Nephron progenitor cell (in vitro differentiated cells): Measurements from ENCODE around the gene SLC7A6OS.
A peak's percentile ranks its signal among the peaks of the same experiment; 100 is the strongest.

Source experiments
- DNase-seq: peaks from one replicate; pipeline ENCODE4 v3.0.0; 2021
- H3K27ac Mint-ChIP-seq: 2 replicates; pipeline ENCODE4 v1.8.0; 2021; ENCODE audit warnings: mild to moderate bottlenecking, moderate library complexity, mixed read lengths
- H3K27me3 Mint-ChIP-seq: 2 replicates; pipeline ENCODE4 v1.8.0; 2021; ENCODE audit warnings: mild to moderate bottlenecking, low read depth, mixed read lengths; ENCODE audit not compliant: poor library complexity
- H3K36me3 Mint-ChIP-seq: 2 replicates; pipeline ENCODE4 v1.8.0; 2021; ENCODE audit warnings: low read depth, mixed read lengths
- H3K4me1 Mint-ChIP-seq: 2 replicates; pipeline ENCODE4 v1.8.0; 2021; ENCODE audit warnings: mixed read lengths
- H3K4me3 Mint-ChIP-seq: 2 replicates; pipeline ENCODE4 v1.8.0; 2021; ENCODE audit warnings: mild to moderate bottlenecking, moderate library complexity, mixed read lengths
- H3K9me3 Mint-ChIP-seq: 2 replicates; pipeline ENCODE4 v1.8.0; 2021; ENCODE audit warnings: mild to moderate bottlenecking, moderate library complexity, mixed read lengths
- CTCF ChIP-seq: fragments of 200-600 bp; sonication (generic); IDR thresholded peaks from 2 replicates; pipeline ENCODE4 v1.5.0; 2021; ENCODE audit warnings: antibody characterized with exemption

Gene SLC7A6OS

GRCh38 chr16:68265078-68265920 lies 45.4 kb downstream of the SLC7A6OS start:
- peak; percentile 33 for DNase-seq
- Mint-ChIP-seq H3K27ac (peak overlapping the region; percentile 53), H3K9me3 (no peaks in the 10 kb centered on the region), H3K27me3 (peaks cover 3% of the 10 kb centered on the region), H3K36me3 (no peaks in the 10 kb centered on the region), H3K4me3 (peak overlapping the region; percentile 91), H3K4me1 (peaks cover 57% of the 10 kb centered on the region)
- no peak for TF ChIP-seq CTCF

GRCh38 chr16:68264128-68265077 lies 46.3 kb downstream of the SLC7A6OS start, which contains the start of gene SLC7A6:
Gene SLC7A6, plus strand, starts transcription at chr16:68264526. Its CDS starts 10,201 bp downstream, at chr16:68274727.
- H3K27ac Mint-ChIP-seq, result peak within 1 kb of the TSS; percentile 89
- H3K4me3 Mint-ChIP-seq, result peak within 1 kb of the TSS; percentile 92
- DNase-seq, result peak; percentile 89
- H3K9me3 Mint-ChIP-seq, result no peaks in the 10 kb centered on the region
- TF ChIP-seq CTCF, result peak; percentile 52
- H3K4me1 Mint-ChIP-seq, result peaks cover 53% of the 10 kb centered on the region
- no peaks in the 10 kb centered on the region for H3K36me3 Mint-ChIP-seq
- H3K27me3 Mint-ChIP-seq, result peaks cover 3% of the 10 kb centered on the region

- peaks cover 4% of the 10 kb centered on the region for H3K27me3 Mint-ChIP-seq
- TF ChIP-seq CTCF, result no peak
Measured at GRCh38 chr16:68263559-68264127, 47.1 kb downstream of the SLC7A6OS start.

GRCh38 chr16:68259007-68259825 lies 51.5 kb downstream of the SLC7A6OS start:
- H3K27ac Mint-ChIP-seq, result no peak overlapping the region
- no peak for TF ChIP-seq CTCF
- peaks cover 6% of the 10 kb centered on the region for H3K36me3 Mint-ChIP-seq
- H3K27me3 Mint-ChIP-seq, result peaks cover 6% of the 10 kb centered on the region
- no peak overlapping the region for H3K4me3 Mint-ChIP-seq
- H3K9me3 Mint-ChIP-seq, result no peaks in the 10 kb centered on the region
- DNase-seq, result no peak
- peaks cover 29% of the 10 kb centered on the region for H3K4me1 Mint-ChIP-seq

More at GRCh38 chr16:68263559-68264127, 47.1 kb downstream of the SLC7A6OS start:
- H3K4me1 Mint-ChIP-seq, result peaks cover 48% of the 10 kb centered on the region
- H3K4me3 Mint-ChIP-seq, result peak overlapping the region; percentile 92
- H3K27ac Mint-ChIP-seq, result peak overlapping the region; percentile 89
- peaks cover under 1% of the 10 kb centered on the region for H3K36me3 Mint-ChIP-seq
- H3K9me3 Mint-ChIP-seq, result no peaks in the 10 kb centered on the region
- DNase-seq, result no peak
